GM12878 (cell line): Measurements from ENCODE around the gene PPP1R27.

Source experiments
- EP300 ChIP-seq, 2 experiments: fragments of 150-350 bp in 1 of 2; IDR thresholded peaks; 2 replicates each; pipeline ENCODE4 v1.6.1; 2011 to 2012; ENCODE audit warnings: low read depth in 2 of 2, low read length in 2 of 2, borderline replicate concordance in 1 of 2, improper control_type of control experiment in 1 of 2, inconsistent platforms in 1 of 2; ENCODE audit not compliant: control insufficient read depth in 1 of 2
- POLR2A ChIP-seq: IDR thresholded peaks from 2 replicates; pipeline ENCODE4 v1.6.1; 2011; ENCODE audit warnings: low read depth, mild to moderate bottlenecking, low read length
- POLR2AphosphoS5 ChIP-seq: IDR thresholded peaks from 2 replicates; pipeline ENCODE4 v1.6.1; 2011; ENCODE audit warnings: mild to moderate bottlenecking, low read length, inconsistent platforms
- TF ChIP-seq, protein P1 (sequence below): IDR thresholded peaks from 2 replicates; pipeline ENCODE4 v1.6.1; 2012; ENCODE audit warnings: low read length, inconsistent platforms
- TF ChIP-seq, protein P2 (sequence below): IDR thresholded peaks from 2 replicates; pipeline ENCODE4 v1.6.1; 2011; ENCODE audit warnings: low read depth, low read length, improper control_type of control experiment, borderline replicate concordance

DNA sequence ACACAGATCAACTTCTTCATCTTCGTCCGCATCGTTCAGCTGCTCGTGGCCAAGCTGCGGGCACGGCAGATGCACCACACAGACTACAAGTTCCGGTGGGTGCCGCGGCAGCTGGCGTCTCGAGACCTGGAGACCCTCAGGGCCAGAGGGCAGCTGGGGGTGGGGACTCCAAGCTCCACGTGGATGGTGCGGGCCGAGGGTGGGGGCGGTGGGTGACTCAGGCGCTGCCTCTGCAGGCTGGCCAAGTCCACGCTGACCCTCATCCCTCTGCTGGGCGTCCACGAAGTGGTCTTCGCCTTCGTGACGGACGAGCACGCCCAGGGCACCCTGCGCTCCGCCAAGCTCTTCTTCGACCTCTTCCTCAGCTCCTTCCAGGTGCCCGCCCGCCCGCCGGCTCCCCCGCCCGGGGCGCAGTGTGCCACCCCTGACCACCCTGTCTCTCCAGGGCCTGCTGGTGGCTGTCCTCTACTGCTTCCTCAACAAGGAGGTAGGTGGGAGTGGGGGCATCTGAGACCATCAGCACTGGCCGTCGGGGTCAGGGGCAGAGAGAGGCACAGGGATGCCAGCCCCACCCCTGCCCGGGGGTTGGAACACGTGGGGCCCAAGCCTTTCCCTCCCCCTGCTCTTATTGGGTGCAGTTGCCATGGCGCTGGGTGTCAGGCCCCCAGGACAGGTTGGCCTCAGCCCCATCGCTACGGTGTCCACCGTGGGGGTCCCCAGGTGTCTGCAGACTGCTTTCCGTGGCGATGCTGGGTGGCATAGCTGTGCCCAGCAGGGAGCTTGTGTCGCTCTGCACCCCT, 22.1 kb downstream of the PPP1R27 start:
- TF ChIP-seq POLR2A (no peak), EP300 (IDR thresholded peaks at IDR 0.05; ENCODE audit: borderline replicate concordance in 1 of 2, control insufficient read depth in 1 of 2, low read depth in 2 of 2, low read length in 2 of 2) (no peak), POLR2AphosphoS5 (no peak)
- TF ChIP-seq, protein P1, sequence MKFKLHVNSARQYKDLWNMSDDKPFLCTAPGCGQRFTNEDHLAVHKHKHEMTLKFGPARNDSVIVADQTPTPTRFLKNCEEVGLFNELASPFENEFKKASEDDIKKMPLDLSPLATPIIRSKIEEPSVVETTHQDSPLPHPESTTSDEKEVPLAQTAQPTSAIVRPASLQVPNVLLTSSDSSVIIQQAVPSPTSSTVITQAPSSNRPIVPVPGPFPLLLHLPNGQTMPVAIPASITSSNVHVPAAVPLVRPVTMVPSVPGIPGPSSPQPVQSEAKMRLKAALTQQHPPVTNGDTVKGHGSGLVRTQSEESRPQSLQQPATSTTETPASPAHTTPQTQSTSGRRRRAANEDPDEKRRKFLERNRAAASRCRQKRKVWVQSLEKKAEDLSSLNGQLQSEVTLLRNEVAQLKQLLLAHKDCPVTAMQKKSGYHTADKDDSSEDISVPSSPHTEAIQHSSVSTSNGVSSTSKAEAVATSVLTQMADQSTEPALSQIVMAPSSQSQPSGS: no peak
- TF ChIP-seq, protein P2, sequence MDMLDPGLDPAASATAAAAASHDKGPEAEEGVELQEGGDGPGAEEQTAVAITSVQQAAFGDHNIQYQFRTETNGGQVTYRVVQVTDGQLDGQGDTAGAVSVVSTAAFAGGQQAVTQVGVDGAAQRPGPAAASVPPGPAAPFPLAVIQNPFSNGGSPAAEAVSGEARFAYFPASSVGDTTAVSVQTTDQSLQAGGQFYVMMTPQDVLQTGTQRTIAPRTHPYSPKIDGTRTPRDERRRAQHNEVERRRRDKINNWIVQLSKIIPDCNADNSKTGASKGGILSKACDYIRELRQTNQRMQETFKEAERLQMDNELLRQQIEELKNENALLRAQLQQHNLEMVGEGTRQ: no peak
